ENCODE data around the gene NATD1. TPM values are rescaled to one million over a fixed set of nuclear protein-coding genes. Genes with fewer than 3 reads are reported as not detected.

The NATD1 gene
- total RNA-seq, 1 donor from 2014 or later: 1.7 TPM

DNA sequence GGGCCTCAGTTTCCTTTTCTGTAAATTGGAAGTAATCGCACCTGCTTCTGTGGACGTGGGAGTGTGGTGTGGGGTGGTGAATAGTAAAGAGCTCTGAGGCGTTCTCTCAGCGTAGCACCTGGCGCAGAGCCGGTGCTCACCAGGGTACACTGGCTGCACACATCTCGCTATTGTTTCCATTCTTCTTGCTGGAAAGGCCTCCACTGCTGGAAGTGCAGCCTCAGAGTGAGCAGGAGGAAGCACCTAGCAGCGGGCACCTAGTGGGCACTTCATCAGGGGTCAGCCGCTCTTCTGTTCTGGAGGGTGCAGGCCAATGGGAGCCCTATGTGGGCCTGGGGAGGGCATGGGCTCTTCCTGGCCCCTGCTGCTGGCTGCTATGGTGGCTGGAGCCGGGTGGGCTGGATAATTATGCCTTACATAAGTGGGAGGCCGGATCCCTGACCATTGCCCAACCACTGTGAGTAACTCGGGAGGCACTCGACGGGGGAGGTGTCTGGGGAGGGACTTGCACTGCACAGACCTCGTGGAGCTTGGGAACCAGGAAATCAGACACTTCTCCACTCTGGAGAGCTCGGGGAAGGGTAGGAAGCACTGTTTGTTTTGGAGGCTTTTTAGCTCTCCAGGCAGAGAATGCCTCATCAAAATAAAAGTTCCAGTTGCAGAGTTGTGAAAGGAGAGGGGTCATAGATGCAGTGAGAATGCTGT, 33.0 kb upstream of the NATD1 start:
- Mint-ChIP-seq H3K36me3 (ENCODE audit: low read depth) (peaks cover 10% of the 10 kb centered on the region), H3K4me3 (peak overlapping the region; percentile 95), H3K27me3 (peaks cover 1% of the 10 kb centered on the region), H3K27ac (peak overlapping the region; percentile 96), H3K4me1 (peaks cover 79% of the 10 kb centered on the region), H3K9me3 (no peaks in the 10 kb centered on the region)
- TF ChIP-seq CTCF (IDR thresholded peaks at IDR 0.05): no peak
- no peak for DNase-seq
- ChIA-PET POLR2A (interaction anchor here (0.9 to 6.5 kb wide), 4 partner anchors 10 to 72 kb away, joined by 3 to 54 read pairs (median 9); partner anchors contain the start of genes NATD1 and TMEM11), CTCF (interaction anchor here (1.4 to 3.0 kb wide), 4 partner anchors 10 to 243 kb away, joined by 3 to 19 read pairs (median 7); partner anchors contain the start of gene USP22)
- intact Hi-C loops (cut with micrococcal nuclease): loop anchor here (10.0 kb wide), 2 partner anchors 1311 to 1911 kb away; partner anchors contain the start of genes AKAP10 and MAPK7
- ATAC-seq (ENCODE audit: low read depth): no peak

- Mint-ChIP-seq H3K9me3 (no peaks in the 10 kb centered on the region), H3K4me1 (peaks cover 77% of the 10 kb centered on the region), H3K27ac (peak overlapping the region; percentile 96), H3K27me3 (no peaks in the 10 kb centered on the region), H3K36me3 (ENCODE audit: low read depth) (peaks cover 10% of the 10 kb centered on the region), H3K4me3 (peak overlapping the region; percentile 95)
- POLR2A ChIA-PET: interaction anchor here (0.6 to 6.5 kb wide), 3 partner anchors 9 to 82 kb away, joined by 3 to 54 read pairs (median 5); no protein-coding TSS in a partner anchor
- intact Hi-C loops (cut with micrococcal nuclease): loop anchor here (10.0 kb wide), 2 partner anchors 1311 to 1911 kb away; partner anchors contain the start of genes AKAP10 and MAPK7
- ATAC-seq (ENCODE audit: low read depth): no peak
- no peak for TF ChIP-seq CTCF (IDR thresholded peaks at IDR 0.05)
- no peak for DNase-seq
- CTCF ChIA-PET: interaction anchor here (1.4 to 1.6 kb wide), 2 partner anchors 164 to 186 kb away, joined by 3 to 4 read pairs; no protein-coding TSS in a partner anchor
These were observed 32.2 kb upstream of the NATD1 start for GRCh38 chr17:21285164-21286065.

DNA sequence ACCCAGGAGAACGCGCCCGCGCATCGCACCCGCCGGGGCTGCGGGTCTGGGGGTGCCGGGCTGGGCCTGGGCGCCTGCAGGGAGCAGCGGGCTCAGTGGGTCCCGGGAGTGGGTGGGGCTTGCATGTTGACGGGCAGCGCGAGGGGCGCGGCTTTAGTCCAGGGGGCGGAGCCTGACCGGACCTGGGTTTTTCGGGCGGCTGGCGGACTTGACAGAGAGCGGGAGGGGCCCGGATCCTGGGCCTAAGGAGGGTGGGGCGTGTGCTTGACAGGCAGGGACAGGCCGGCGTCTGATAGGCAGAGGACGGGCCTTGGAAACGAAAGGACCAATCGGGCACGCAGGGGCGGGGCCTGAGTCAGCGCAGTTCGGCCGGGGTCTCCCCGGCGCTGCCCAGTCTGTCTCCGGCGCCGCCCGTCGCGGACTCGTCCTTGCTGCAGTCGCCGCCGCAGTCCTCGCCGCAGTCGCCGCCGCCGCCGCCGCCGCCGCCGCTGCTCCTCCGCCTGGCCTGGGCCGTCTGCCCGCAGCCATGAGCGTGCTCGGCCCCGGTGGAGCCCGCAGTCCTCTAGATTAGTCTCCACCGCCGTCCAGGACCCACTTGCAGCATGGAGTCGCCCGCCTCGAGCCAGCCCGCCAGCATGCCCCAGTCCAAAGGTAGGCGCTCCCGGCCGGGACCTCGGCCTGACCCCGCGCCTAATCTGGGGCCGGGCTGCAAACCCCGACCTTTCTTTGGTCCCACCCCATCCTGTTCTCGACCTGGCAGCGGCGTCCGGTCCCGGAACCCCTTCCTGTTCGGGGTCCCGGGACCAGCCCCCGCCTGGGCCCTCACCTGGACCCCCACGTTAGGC, 31.3 kb upstream of the NATD1 start, which contains the start of gene MAP2K3:
Gene MAP2K3, plus strand, starts transcription at position 393 of the 845 bp plus-strand sequence. Its CDS starts 210 bp downstream, at position 603.
- peak; percentile 69 for ATAC-seq (ENCODE audit: low read depth)
- intact Hi-C loops (cut with micrococcal nuclease): loop anchor here (1.0 to 10.0 kb wide), 5 partner anchors 9 to 1910 kb away; partner anchors contain the start of genes AKAP10 and MAPK7
- H3K27ac Mint-ChIP-seq: peak within 1 kb of the TSS; percentile 96
- ChIA-PET POLR2A (interaction anchor here (0.9 to 6.5 kb wide), 3 partner anchors 8 to 241 kb away, joined by 3 to 54 read pairs (median 5); no protein-coding TSS in a partner anchor), CTCF (interaction anchor here (1.2 kb wide), 1 partner anchor 228 kb away, joined by 6 read pairs; no protein-coding TSS in a partner anchor)
- peaks cover 10% of the 10 kb centered on the region for H3K36me3 Mint-ChIP-seq (ENCODE audit: low read depth)
- peak within 1 kb of the TSS; percentile 95 for H3K4me3 Mint-ChIP-seq
- TF ChIP-seq CTCF (IDR thresholded peaks at IDR 0.05): no peak
- peak; percentile 98 for DNase-seq
- peaks cover 77% of the 10 kb centered on the region for H3K4me1 Mint-ChIP-seq
- H3K9me3 Mint-ChIP-seq: no peaks in the 10 kb centered on the region
- no peaks in the 10 kb centered on the region for H3K27me3 Mint-ChIP-seq

DNA sequence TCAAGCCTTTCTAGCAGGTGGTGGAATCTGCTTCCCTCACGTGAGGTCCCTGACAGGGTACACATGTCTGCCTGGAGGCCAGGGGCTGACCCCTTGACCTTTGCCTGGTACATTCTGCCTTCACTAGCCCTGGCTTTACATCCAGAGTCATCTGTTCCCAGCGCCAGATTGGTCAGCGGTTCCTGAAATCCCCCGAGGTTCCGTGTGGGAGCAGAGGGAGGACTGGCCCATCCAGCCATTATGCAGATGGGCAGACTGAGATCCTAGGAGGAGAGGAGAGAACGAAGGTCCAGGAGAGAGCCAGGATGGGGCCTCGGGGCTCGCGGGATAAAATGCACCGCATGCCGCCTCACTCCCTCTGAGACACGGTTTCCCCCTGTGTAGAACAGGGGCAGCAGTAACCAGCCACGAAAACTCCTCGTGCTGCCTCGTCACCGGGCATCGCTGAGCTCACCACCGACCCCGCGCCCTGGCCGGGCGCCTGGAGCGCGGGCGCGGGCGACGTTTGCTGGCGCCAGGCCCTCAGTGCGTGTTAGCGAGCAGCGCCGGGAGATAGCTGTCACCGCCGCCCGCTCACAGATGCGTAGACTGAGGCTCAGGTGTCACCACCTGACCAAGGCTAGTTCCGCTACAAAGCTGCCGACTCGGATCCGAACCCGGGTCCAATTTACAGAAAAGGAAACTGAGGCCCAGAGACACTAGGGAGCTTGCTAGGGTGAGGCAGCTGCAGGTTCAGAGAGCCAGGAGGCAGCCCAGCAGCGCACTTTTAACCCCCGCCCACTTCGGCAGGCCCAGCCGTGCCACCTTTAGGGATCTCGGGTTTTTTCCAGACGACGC, 30.5 kb upstream of the NATD1 start:
- ChIA-PET POLR2A (interaction anchor here (0.9 to 1.1 kb wide), 2 partner anchors 8 to 240 kb away, joined by 3 to 5 read pairs; no protein-coding TSS in a partner anchor), CTCF (interaction anchor here (1.2 kb wide), 1 partner anchor 229 kb away, joined by 6 read pairs; no protein-coding TSS in a partner anchor)
- DNase-seq: no peak
- Mint-ChIP-seq H3K36me3 (ENCODE audit: low read depth) (peaks cover 10% of the 10 kb centered on the region), H3K4me1 (peaks cover 74% of the 10 kb centered on the region), H3K27me3 (no peaks in the 10 kb centered on the region), H3K4me3 (peak overlapping the region; percentile 95), H3K9me3 (no peaks in the 10 kb centered on the region), H3K27ac (peak overlapping the region; percentile 96)
- ATAC-seq (ENCODE audit: low read depth): no peak
- no peak for TF ChIP-seq CTCF (IDR thresholded peaks at IDR 0.05)
- intact Hi-C loops (cut with micrococcal nuclease): loop anchor here (1.0 to 10.0 kb wide), 5 partner anchors 8 to 1909 kb away; partner anchors contain the start of genes AKAP10 and MAPK7
